Hypothalamus (tissue), 51 donors: Measurements from ENCODE around the gene MMP2.

Source experiments
- DNase-seq, 51 donors: peaks; one replicate each; lab custom pipeline; 2025; lab: John Stamatoyannopoulos, UW

Gene MMP2

DNA sequence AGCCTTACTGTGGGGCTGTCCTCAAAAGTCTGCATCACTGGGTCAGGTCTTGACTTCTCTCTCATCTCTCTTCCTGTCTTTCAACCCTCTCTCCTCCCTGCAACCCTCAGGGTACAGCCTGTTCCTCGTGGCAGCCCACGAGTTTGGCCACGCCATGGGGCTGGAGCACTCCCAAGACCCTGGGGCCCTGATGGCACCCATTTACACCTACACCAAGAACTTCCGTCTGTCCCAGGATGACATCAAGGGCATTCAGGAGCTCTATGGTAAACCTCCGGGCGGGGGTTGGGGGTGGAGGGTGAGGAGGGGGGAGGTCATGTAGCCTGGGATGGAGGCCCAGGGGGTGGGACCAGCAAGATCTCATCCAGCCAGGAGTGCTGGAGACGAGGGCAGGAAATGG, 12.7 kb downstream of the MMP2 start:
- no peak for DNase-seq

DNA sequence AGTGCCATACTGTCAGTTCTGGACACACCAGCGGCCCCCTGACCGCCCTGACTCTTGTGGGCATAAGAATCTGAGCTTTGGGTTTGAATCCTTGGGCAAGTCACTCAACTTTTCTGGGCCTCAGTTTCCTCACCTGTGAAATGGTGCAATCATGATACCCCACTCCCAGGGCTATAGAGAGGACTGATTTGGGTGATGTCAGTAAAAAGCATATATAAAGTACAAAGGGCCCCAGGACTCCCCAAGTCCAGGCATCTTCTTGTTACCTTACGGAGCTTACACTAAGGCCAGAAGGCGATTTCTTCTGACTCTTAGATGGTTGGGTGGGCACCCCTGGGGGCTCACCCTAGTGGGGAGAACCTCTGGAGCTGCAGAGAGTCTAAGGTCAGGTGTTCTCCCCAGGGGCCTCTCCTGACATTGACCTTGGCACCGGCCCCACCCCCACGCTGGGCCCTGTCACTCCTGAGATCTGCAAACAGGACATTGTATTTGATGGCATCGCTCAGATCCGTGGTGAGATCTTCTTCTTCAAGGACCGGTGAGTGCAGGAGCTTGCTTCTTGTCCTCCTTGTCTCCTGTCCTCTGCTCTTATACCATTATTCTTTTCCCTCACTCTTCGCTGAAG, 13.9 kb downstream of the MMP2 start:
- DNase-seq = no peak

DNA sequence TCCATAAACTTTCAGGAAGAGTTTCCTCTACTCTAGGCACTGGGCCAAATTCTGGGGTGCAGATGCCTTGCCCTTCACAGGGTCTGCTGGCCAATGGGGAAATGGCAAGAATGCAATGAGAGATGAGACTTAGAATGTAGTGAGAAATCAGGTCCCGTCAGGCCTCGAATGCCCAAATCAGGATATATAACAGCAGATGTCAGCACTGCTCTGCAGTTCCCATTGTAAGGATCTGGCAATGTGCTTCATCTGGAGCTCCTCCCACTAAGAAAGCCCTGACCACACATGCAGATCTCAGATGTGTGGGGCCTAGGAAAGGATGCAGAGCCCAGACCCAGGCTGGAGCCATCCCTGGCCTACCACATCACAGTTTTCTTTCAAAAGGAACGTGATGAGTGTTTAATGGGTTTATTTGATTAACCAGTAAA, 16.0 kb downstream of the MMP2 start:
- peak in 28 of 51 donors; percentile 10 to 79 (median 44) for DNase-seq

DNA sequence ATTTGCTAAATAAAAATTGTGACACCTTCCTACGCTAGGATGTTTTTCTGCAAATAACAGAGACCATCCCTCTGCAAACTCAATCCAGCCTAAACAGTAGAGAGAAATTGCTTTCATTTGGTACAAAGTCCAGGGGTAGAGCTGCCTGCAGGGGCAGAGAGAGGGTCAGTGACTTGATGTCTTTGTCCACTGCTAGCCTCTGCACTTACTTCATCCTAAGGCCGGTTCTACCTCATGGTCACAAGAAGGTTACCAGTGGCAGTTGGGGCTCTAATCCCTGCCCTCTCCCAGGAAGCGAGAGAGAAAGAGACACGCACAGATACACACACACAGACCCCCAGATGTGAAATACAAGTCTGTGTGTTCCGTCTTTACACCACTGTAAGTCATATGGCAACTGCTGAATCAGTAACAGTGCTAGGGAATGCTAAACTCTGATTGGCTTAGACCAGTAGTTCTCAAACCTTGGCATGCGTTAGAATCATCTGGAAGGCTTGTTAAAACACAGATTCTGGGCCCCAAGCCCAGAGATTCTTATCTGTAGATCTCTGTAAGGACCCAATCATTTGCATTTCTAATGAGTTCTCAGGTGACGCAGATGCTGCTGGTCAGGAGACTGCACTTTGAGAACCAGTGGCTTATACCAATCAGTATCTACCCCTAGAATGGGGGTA, 16.8 kb downstream of the MMP2 start:
- no peak for DNase-seq

DNA sequence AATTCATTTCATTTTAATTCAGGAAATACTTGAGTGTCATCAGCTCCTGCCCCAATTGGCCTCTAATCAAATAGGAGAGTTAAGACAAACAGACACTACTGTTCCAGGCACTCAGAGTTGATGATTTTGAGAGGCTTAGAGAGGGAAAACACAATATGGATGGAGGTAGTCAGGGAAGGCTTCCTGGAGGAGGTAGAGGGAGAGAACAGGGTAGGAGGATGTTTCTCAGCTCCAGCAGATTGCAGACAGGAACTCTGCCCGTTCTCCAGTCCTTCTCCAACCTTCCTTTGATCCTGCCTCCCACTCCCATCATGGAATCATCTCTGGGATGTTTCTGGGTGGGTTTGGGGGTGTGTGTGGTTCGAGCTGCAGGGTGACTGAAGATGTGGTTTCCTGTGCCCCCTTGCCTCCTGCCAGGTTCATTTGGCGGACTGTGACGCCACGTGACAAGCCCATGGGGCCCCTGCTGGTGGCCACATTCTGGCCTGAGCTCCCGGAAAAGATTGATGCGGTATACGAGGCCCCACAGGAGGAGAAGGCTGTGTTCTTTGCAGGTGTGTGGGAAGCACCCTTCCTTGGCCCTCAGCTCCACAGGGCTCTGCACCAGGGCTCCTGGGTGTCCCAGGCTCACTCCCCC, 17.6 kb downstream of the MMP2 start:
- DNase-seq = no peak

DNA sequence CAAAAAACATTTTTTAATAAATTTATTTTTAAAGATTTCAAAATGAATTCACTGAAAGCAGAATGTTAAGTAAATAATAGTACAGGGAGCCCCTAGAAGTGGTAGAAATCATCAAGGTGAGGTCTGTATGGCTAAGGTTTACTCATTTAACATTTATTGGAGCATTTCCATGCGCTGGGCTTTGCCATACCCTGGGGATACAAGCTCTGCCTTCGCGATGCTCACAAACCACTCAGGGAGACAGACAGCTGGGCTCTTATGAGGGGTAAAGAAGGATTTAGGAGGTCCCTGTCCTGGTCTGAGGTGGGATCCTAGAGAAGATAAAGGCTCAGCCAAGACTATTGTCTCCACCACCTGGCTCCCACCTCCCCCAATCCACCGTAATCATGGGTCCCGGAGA, 18.6 kb downstream of the MMP2 start:
- no peak for DNase-seq

DNA sequence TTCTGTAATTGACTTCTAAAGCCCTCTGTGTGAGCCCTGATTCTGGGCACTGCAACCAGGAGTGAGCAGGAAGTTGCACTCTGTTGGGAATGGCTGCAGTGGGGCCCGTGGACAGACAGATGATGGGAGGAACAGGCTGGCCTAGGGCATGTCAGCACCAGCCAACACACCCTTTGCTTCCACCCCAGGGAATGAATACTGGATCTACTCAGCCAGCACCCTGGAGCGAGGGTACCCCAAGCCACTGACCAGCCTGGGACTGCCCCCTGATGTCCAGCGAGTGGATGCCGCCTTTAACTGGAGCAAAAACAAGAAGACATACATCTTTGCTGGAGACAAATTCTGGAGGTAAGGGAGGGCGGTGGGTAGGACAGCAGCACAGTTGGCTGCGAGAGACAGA, 19.1 kb downstream of the MMP2 start:
- no peak for DNase-seq

DNA sequence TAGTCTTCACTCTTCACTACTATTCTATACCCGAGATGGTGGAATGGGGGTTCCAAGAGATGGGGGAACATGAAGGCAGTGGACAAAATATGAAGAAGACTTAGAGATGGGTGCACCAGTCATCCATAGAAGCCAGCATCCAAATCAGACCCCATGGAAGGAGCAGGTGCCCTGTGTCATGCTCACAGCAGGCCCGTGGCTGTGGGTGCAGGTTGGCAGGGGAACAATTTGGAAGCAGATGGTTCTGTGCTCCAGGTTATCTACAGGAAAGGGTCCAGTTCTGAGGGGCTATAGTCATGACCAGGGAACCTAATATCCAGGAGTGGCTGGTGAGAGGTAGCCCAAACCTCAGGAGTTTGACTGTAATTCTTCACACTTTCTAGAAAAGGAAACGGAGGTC, 20.3 kb downstream of the MMP2 start:
- DNase-seq = no peak

DNA sequence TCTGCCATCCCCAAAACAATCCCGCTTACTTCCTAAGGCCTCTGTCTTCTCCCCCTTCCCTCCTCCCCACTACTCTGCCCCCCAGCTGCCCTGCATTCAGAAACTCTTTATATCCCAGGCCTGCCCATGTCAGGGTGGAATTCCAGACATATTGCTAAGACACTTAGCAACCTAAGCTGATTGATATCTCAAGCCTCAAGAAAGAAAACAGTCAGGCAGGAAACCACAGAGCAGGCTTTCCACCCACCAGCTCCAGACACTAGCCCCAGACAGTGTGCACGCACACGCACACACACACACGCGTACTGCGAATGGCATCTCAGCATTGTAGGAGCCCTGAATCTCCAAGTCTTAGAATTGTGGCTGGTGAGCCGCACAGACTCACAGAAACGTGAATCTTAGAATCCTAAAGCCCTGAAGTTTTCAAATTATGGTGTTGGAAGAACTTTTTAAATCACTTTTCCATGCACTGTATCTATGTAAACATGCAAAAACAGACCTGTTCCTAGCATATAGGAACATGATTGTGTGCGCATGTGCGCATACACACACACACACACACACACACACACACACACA, 21.0 kb downstream of the MMP2 start:
- DNase-seq = peak in 10 of 51 donors; percentile 4 to 36 (median 19)

DNA sequence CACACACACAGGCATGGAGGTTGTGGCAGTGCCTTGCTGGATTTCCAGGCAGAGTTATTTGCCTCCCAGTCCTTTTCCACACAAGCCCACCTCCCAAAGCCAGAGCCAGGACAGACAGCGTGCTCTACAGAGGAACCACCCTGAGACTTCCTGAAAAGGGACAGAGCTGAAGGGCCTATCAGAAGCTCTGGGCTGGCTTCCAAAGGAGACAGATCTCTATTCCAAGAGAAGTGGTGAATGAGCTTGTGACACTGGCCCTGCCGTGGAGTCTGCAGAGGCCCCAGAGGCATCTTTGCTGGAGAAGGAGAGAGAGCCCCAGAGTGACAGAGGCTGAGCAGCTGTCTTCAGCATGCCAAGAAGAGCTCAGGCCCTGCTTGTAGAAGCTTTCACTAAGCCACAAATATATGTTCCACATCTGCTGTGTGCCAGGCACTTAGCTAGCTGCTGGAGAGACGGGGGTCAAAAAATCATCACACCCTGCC, 21.6 kb downstream of the MMP2 start:
- DNase-seq = peak in 33 of 51 donors; percentile 13 to 68 (median 35)

DNA sequence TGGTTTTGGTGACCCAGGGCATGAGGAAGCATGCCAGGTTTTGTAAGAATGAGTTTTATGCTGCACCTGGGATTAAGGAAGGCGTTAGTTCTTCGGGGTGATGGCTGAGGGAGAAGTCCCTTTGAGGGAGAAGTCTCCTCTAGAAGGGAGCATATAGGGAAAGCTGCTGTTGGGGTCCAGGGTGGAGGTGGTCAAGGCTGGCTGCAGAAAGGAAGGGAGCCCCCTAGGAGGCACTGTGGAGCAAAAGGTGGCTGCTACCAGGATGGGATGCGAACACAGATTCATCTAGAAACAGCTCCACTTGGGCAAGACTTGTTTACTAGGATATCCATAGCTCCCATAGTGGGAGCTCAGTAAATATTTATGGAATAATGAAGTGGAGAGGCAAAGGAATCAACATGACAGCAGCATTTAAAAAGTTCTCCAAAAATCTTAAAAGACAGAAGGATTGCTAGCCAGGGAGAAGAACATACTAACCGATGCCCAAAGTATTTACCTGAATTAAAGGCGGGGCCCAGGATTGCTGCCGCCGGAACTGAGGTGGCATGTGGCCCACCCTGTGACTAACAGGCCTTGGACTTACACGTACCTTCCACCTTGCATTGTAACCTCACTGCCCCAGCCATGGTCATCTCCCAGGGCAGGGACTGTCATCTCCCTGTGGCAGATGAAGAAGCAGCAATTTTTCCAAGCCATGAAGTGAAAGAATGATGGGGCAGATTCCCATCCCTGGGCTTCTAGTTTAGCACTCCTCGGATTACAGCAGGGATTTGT, 22.7 kb downstream of the MMP2 start:
- DNase-seq = no peak

DNA sequence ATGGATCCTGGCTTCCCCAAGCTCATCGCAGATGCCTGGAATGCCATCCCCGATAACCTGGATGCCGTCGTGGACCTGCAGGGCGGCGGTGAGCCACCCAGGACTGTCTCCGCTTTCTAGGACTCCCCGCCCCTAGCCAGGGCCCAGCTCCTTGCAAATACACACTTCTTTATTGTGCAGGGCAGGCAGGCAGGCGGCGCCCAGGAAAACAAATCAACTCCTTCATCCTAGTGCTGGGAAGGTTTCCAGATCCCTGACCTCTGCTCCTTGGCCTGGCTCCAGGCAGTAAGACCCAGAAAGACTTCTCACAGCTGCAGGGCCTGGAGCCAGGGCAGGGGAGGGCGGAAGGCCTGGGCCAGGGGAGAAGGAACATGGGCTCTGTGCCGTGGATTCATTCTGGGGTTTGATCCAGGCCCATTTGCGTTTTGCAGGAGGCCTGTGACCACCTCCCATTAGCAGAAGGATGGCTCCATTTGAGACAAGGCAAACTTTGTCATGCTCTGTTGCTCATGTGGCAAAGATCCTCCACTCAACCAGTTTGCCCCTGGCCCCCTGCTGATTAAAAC, 23.9 kb downstream of the MMP2 start:
- peak in 50 of 51 donors; percentile 36 to 98 (median 89) for DNase-seq

DNA sequence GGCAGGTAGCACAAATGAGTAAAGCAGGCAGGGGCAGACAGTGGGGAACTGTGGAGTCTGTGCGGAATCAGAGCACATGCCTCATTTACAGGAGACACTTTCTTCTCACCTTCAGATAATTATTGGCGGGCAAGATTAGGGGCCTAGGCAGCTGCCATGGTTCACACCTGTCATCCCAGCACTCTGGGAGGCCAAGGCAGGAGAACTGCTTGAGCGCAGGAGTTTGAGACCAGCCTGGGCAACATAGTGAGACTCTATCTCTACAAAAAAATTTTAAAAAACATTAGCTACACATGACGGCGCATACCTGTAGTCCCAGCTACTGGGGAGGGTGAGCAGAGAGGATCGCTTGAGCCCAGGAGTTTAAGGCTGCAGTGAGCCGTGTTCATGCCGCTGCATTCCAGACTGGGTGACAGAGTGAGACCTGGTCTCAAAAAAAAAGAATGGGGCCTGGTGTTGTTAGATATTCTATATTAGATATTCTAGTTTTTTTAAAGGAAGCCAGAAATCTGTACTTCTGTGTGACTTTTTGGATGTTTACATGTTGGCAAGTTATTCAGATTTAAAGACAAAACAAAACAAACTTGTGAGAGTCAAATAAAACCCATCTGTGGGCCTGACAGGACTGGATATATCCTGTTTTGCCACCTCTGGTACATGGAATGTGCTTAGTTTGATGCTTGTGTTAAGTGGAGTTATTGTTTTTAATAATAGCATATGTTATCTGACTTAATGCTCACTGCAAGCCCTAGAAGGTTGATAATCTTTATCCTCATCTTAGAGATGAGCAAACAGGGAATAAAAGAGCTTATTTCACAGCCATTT, 24.9 kb downstream of the MMP2 start:
- no peak for DNase-seq

DNA sequence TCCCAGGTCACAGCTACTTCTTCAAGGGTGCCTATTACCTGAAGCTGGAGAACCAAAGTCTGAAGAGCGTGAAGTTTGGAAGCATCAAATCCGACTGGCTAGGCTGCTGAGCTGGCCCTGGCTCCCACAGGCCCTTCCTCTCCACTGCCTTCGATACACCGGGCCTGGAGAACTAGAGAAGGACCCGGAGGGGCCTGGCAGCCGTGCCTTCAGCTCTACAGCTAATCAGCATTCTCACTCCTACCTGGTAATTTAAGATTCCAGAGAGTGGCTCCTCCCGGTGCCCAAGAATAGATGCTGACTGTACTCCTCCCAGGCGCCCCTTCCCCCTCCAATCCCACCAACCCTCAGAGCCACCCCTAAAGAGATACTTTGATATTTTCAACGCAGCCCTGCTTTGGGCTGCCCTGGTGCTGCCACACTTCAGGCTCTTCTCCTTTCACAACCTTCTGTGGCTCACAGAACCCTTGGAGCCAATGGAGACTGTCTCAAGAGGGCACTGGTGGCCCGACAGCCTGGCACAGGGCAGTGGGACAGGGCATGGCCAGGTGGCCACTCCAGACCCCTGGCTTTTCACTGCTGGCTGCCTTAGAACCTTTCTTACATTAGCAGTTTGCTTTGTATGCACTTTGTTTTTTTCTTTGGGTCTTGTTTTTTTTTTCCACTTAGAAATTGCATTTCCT, 26.5 kb downstream of the MMP2 start:
- DNase-seq = no peak

DNA sequence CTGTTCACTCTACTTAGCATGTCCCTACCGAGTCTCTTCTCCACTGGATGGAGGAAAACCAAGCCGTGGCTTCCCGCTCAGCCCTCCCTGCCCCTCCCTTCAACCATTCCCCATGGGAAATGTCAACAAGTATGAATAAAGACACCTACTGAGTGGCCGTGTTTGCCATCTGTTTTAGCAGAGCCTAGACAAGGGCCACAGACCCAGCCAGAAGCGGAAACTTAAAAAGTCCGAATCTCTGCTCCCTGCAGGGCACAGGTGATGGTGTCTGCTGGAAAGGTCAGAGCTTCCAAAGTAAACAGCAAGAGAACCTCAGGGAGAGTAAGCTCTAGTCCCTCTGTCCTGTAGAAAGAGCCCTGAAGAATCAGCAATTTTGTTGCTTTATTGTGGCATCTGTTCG, 27.1 kb downstream of the MMP2 start:
- no peak for DNase-seq

DNA sequence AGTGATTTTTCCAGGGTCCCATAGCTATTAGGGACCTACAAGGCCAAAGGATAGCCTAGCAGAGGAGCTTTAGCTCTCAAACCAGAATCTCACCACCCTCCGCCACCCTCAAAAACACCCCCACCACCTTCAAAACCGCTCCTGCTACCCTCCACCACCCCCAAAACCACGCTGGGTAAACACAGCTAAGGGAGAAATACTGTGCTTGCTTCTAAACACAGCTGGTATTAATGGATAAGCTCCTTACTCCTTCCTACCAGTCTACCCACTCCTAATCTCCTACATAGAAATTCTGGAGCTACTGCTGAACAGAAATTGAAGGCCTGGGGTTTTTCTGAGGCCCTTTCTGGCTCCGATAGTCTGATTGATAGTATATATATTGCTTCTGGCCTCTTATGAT, 27.7 kb downstream of the MMP2 start:
- DNase-seq = no peak

DNA sequence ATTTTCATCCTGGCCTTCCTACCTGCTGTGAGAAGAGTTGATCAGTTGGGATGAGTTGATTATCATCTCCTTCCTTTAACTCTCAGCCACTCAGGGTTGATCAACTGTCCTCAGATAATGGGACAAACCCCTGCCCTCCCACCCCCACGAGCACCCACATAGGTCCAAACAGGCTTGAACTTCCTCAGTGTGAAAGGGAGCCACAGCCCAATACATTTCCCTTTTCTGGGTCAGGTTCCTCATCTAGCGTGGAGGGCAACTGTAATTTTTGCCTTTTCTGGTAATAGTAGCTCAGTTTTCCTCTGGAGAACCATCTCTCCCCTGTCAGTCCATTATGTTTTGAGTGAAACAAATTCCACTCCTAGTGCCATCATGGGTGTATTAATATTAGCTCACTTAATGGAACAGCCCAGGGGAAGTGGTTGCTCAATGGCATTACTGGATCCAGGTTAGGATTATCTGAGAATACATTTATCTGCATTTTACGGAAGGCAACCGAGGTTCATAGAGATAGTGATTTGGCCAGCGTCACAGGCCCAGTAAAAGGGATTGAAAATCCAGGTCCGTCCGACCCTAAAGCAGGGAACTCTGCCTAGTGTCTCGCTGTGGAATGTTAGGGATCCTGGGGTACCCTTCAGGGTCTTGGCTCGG, 29.4 kb downstream of the MMP2 start:
- no peak for DNase-seq
